ENCODE results near the gene WDPCP.
"Not testable (repeated sequence)": the region's sequence is repeated elsewhere in the genome, so short reads cannot be mapped to it uniquely, and the experiment has no call there.

Gene WDPCP

GRCh38 chr2:63588385-63589147 is at the start of gene WDPCP, which contains the start of gene MDH1:
TSS of gene WDPCP (minus strand) at chr2:63588477. CDS start at chr2:63588271, 206 bp downstream.
TSS of gene MDH1 (plus strand) at chr2:63588963. CDS start at chr2:63589044, 81 bp downstream.
- DNase-seq = peak; percentile 89

- no peak for DNase-seq
Observed at GRCh38 chr2:63632382-63632781, 44.1 kb upstream of the WDPCP start.

DNA sequence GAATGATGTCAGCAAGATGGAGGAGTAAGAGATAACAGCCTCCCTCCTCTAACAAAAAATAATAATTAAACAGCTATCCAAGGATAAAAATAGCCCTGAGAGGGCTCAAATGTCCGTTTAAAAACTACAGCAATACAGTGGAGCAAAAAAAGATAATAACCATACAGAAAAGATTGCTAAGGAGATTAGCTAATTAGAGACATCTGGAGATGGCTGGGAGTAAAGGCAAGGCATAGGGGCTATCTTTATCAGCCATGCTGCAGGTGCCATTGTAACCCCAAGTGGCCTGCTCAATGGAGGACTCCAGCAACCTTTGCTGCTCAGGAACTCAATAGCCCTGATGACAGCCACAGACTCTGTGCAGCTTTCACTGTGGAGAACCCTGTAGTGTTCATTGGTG is 43.2 kb upstream of the WDPCP start:
- no peak for DNase-seq

DNA sequence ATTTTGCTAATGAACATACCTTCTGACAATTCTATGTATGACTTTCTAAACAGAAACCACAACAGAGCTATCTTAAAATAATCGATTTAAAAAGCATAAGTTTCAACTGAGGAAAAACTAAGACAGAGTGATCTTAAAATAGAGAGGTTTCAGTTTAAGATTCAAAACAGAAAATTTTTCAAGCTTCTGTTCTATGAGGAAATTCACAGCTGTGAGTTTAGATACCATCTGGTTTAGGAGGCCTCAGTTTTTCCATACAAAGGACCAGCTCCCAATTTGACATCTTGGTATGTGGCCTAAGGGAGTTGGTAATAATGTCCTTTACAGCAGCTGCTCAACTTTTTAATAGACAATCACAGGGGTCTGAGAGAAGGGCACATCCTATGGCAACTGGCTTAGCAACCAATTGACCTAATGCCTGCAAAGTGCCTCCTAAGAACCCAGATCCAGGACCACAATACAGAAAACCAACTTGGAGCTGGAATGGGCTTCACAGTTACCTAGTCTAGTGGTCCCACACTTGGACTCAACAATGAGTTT is 40.2 kb upstream of the WDPCP start:
- no peak for DNase-seq

DNA sequence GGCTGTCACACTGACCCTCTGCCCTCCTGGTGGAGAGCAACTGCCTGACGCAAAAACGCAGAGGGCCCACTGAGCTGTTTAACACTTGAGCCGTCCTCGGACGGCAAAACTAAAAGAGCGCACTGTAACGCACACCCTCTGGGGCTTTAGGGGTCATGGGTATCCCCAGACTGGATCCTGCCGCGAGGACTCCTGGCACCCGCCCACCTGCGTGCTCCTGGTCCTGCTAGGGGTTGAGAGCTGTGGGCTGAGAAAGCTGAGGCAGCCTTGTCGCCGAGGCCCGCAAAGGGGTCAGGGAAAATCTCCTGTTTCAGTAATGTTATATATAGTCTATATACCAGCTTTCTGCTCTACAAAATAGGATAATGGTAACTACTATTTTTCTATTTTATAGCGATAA is 39.6 kb upstream of the WDPCP start:
- no peak for DNase-seq

DNA sequence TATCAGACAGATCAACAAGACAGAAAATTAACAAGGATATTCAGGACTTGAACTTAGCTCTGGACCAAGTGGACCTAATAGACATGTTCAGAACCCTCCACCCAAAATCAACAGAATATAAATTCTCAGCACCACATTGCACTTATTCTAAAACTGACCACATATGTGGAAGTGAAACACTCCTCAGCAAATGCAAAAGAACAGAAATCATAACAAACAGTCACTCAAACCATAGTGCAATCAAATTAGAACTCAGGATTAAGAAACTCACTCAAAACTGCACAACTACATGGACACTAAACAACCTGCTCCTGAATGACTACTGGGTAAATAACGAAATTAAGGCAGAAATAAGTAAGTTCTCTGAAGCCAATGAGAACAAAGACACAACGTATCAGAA is 35.5 kb upstream of the WDPCP start:
- not testable (repeated sequence) for DNase-seq

DNA sequence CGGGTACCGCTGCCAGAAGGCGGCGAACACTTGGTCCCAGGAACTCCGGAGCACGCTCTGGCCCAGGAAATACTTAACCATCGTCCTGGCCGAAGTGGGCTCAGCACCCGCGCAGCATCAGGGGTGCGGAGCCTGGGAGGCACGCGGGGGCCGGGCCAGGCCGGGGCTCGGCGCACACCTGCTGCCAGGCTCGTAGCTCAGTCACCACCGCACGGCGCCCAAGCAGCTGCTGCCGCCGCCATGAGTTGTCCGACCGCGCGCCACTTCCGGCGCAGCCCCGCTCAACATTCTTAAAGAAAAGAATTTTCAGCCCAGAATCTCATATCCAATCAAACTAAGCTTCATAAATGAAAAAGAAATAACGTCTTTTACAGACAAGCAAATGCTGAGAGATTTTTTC is 34.5 kb upstream of the WDPCP start:
- no peak for DNase-seq

GRCh38 chr2:63619328-63619727 is 31.1 kb upstream of the WDPCP start:
- no peak for DNase-seq

DNA sequence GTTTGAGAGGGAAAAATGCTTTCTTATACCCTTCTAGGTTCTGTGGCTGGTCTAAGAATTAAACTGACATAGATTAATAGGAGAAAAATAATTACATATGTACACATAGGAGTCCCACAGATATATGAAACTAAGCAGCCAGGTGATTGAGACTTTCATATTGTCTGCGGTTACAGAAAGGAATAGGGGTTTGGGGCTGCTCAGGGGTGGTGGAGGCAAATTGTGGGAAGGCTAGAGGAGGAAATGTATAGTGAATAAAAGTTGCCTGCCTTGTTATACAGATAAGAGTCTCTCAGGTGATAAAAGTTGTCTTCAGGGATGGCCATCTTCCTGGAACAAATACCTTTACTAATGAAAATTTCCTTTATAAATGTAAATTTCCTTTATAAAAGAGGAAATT is 29.1 kb upstream of the WDPCP start:
- no peak for DNase-seq

GRCh38 chr2:63614983-63615945 is 27.0 kb upstream of the WDPCP start:
- DNase-seq = no peak

- DNase-seq = no peak
Observed at GRCh38 chr2:63614448-63614968, 26.2 kb upstream of the WDPCP start.

DNA sequence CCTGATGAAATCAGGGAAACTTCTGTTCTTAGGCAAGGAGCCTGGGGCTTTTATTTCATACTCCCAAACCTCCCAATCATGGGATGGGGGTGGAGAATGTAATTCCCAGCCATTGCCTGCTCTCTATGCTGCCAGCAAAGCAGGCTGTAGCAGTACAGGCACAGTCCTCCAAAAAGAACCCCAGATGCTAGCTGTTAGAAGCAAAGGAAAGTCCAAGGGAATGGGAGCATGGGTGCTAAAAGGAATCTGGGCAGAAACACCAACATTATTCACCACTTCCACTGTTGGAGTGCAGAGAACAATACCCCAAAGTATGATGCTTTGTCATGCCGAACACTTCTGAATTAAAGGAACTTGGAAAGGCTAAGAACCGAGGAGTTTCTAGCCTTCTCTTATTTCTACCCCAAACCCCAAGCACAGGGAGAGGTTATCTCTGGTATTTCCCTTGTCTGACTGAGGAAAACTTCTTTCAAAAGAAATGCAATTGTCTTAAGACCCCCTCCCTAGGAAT is 25.2 kb upstream of the WDPCP start:
- DNase-seq = no peak

- DNase-seq = no peak
Observed at GRCh38 chr2:63610525-63610924, 22.2 kb upstream of the WDPCP start.

DNA sequence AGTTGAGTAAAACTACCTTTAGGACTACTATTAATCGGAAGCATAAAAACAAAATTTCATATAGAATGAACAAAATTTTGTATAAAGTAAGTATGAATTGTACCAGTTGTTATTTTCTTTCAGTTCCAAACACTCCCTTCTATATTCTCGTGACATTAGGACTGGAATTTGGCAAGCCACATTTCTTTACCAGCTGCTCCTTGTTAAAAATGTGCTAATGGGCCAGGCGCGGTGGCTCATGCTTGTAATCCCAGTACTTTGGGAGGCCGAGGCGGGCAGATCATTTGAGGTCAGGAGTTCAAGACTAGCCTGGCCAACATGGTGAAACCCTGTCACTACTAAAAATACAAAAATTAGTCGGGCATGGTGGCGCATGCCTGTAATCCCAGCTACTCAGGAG is 20.6 kb upstream of the WDPCP start:
- not testable (repeated sequence) for DNase-seq

- no peak for DNase-seq
Observed at GRCh38 chr2:63604666-63605065, 16.4 kb upstream of the WDPCP start.

DNA sequence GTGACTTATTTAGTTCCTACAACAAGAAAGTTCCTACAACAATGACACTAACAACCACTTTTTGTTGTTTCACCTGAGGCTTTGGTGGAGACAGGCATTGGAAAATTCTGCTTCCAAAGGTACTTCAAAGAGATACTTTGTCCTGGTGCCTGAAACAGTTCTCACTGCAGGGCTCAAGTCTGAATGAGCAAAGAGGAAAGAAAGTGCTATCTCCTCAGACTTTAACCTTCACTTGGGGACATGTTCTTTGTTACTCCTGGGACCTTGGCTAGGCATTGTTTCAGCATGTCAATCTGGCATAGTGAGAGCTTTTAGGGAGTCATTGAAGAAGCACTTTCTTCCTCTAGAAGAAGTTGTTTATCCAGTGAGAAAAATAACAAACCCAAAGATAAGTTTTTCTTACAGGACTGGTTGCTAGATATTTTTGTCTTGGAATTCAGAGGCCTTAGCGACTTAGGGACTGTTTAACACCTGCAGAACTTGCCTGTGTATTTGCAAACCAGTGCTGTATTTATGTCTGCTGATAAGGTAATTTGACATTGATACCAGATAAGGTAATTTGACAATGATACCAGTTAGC is 12.7 kb upstream of the WDPCP start:
- DNase-seq = no peak

GRCh38 chr2:63598981-63599380 is 10.7 kb upstream of the WDPCP start:
- DNase-seq = no peak

DNA sequence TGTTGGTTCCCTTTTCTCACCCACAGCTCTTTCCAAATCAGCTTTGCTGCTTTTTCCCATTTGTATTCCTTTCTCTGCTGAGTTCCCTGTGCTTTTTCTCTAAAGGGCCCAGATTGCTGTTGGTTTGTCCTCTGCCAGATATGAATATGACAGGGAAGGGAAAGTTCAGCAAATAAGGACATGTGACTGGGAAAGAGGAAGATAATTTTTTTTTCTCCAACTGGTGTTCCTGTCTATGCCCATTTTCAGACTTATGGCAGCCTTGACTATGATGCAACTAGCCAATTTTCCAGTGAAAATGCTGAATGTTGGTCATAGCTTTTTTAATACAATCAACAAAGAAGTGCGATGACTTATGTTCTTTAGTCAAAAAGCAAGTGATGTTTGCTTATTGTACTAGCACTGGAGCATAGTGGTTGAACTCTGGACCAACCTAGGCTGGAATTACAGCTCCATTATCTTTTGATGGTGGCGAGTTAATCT is 8.2 kb upstream of the WDPCP start:
- no peak for DNase-seq

DNA sequence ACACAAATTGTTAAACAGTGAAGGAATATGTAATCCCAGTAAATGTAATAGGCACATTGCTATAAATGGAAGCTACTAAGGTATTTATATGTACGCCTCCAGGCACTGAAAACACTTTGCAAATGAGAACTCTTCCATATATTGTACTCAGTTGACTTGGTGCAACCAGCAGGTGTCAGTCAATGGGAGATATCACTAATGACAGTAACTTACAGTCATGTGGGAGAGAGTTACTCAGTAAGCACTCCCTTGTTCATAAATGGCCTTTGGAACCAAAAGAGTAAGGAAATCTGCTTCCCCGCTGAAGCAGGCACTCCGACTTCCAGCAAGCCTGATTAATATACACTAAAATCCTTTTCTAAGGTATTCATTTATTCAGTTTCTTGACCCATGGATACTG is 6.4 kb upstream of the WDPCP start:
- no peak for DNase-seq

DNA sequence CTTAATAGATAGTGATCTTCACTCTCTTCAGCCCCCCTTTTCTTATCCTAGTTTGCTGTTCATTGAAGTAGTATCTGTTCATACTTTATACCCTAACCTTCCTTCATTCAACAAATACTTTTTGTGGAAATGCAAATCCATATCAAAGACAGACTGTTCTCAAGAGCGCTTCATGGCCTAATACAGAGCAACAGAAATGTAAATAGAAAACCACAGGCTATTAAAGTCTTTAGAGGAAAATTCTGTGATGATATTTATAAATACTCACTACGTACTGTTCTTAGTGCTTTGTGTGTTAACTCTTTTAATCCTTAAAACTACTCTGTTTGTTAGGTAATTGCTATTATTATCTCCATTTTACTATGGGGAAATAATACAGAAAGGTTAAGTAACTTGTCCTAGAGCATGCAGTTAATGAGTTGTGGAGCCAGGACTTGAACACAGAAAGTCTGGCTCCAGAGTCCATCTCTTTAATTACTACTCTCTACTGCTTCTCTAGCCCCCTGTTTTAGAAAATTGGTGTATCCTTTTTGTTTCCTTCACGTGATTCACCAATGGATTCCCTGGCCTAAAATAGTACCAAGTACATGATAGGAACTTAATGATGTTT is 3.4 kb upstream of the WDPCP start:
- DNase-seq = no peak

GRCh38 chr2:63590626-63591408 is 2.5 kb upstream of the WDPCP start:
- DNase-seq = no peak
